ENCODE results near the gene TNPO2. TPM values are rescaled to one million over a fixed set of nuclear protein-coding genes. Genes with fewer than 3 reads are reported as not detected.

The TNPO2 gene
- total RNA-seq, 2 experiments from 2014 or later: 47.3 to 47.4 TPM

- H3K4me3 Mint-ChIP-seq: peak within 1 kb of the TSS; percentile 92
- POLR2A ChIA-PET: interaction anchor here (0.7 to 2.7 kb wide), 7 partner anchors 15 to 1996 kb away, joined by 3 to 27 read pairs (median 6); partner anchors contain the start of genes DHPS, GET3, QTRT1 and ZNF791
- CTCF ChIA-PET: interaction anchor here (0.7 to 1.9 kb wide), 5 partner anchors 25 to 1440 kb away, joined by 3 to 4 read pairs (median 4); partner anchors contain the start of gene ASF1B
Measured at GRCh38 chr19:12696366-12697335, 27.1 kb downstream of the TNPO2 start, which contains the start of gene FBXW9. Gene FBXW9 (minus strand): TSS chr19:12696631. CDS start chr19:12696581, 50 bp downstream.

GRCh38 chr19:12695997-12696365 lies 27.8 kb downstream of the TNPO2 start:
- Histone ChIP-seq H3K27me3 (ENCODE audit: control insufficient read depth in 1 of 2, insufficient read depth in 2 of 2, low read length in 2 of 2) (no peaks in the 10 kb centered on the region), H3K9me3 (ENCODE audit: control insufficient read depth in 1 of 2, insufficient read depth in 1 of 2, low read length in 2 of 2) (no peaks in the 10 kb centered on the region), H3K4me3 (ENCODE audit: low read length) (peak overlapping the region; percentile 98), H3K36me3 (ENCODE audit: insufficient read depth, low read length) (peaks cover 6% of the 10 kb centered on the region), H3K27ac (ENCODE audit: low read depth in 1 of 2, low read length in 2 of 2) (peak overlapping the region in 1 of 2 donors; percentile 90), H3K4me1 (ENCODE audit: insufficient read depth, low read length) (peaks cover 23% of the 10 kb centered on the region)
- H3K4me1 Mint-ChIP-seq (ENCODE audit: low read depth): peaks cover 11% of the 10 kb centered on the region
- peaks cover 21% of the 10 kb centered on the region for H3K36me3 Mint-ChIP-seq (ENCODE audit: low read depth)
- intact Hi-C loops (cut with DNase I, micrococcal nuclease): loop anchor here (1.0 to 10.0 kb wide), 4 partner anchors 14 to 1191 kb away; partner anchors contain the start of genes DHPS (in 1 of the 2) and ZNF653 (in 1 of the 2)
- DNase-seq (peak in 1 of 14 experiments; percentile 8), ATAC-seq (ENCODE audit: poor library complexity) (peak; percentile 40)
- TF ChIP-seq, protein P1, sequence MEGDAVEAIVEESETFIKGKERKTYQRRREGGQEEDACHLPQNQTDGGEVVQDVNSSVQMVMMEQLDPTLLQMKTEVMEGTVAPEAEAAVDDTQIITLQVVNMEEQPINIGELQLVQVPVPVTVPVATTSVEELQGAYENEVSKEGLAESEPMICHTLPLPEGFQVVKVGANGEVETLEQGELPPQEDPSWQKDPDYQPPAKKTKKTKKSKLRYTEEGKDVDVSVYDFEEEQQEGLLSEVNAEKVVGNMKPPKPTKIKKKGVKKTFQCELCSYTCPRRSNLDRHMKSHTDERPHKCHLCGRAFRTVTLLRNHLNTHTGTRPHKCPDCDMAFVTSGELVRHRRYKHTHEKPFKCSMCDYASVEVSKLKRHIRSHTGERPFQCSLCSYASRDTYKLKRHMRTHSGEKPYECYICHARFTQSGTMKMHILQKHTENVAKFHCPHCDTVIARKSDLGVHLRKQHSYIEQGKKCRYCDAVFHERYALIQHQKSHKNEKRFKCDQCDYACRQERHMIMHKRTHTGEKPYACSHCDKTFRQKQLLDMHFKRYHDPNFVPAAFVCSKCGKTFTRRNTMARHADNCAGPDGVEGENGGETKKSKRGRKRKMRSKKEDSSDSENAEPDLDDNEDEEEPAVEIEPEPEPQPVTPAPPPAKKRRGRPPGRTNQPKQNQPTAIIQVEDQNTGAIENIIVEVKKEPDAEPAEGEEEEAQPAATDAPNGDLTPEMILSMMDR (IDR thresholded peaks at IDR 0.05): no peak
- no peaks in the 10 kb centered on the region for H3K9me3 Mint-ChIP-seq
- CTCF ChIA-PET: interaction anchor here (0.7 to 1.9 kb wide), 4 partner anchors 24 to 82 kb away, joined by 3 to 4 read pairs (median 4); no protein-coding TSS in a partner anchor
- H3K27me3 Mint-ChIP-seq: no peaks in the 10 kb centered on the region
- POLR2A ChIA-PET: interaction anchor here (1.0 to 2.7 kb wide), 6 partner anchors 15 to 84 kb away, joined by 3 to 27 read pairs (median 6); partner anchors contain the start of genes DHPS, GET3 and ZNF791
- H3K27ac Mint-ChIP-seq: peak overlapping the region; percentile 95
- H3K4me3 Mint-ChIP-seq: peak overlapping the region; percentile 92

More at GRCh38 chr19:12696366-12697335, 27.1 kb downstream of the TNPO2 start, which contains the start of gene FBXW9:
- Histone ChIP-seq H3K27ac (ENCODE audit: low read depth in 1 of 2, low read length in 2 of 2) (peak within 1 kb of the TSS; percentile 78 to 90), H3K36me3 (ENCODE audit: insufficient read depth, low read length) (peaks cover 12% of the 10 kb centered on the region), H3K9me3 (ENCODE audit: control insufficient read depth in 1 of 2, insufficient read depth in 1 of 2, low read length in 2 of 2) (no peaks in the 10 kb centered on the region), H3K4me3 (ENCODE audit: low read length) (peak within 1 kb of the TSS; percentile 98), H3K4me1 (ENCODE audit: insufficient read depth, low read length) (peaks cover 23% of the 10 kb centered on the region), H3K27me3 (ENCODE audit: control insufficient read depth in 1 of 2, insufficient read depth in 2 of 2, low read length in 2 of 2) (no peaks in the 10 kb centered on the region)
- ATAC-seq (ENCODE audit: poor library complexity) (peak; percentile 89), DNase-seq (peak; percentile 93 to 99 (median 98))
- TF ChIP-seq, protein P1 (IDR thresholded peaks at IDR 0.05): no peak
- Mint-ChIP-seq H3K4me1 (ENCODE audit: low read depth) (peaks cover 11% of the 10 kb centered on the region), H3K27ac (peak within 1 kb of the TSS; percentile 95), H3K9me3 (no peaks in the 10 kb centered on the region), H3K27me3 (no peaks in the 10 kb centered on the region), H3K36me3 (ENCODE audit: low read depth) (peaks cover 27% of the 10 kb centered on the region)
- intact Hi-C loops (cut with DNase I, micrococcal nuclease): loop anchor here (1.0 to 10.0 kb wide), 4 partner anchors 14 to 1192 kb away; partner anchors contain the start of genes DHPS (in 1 of the 2) and ZNF653 (in 1 of the 2)

DNA sequence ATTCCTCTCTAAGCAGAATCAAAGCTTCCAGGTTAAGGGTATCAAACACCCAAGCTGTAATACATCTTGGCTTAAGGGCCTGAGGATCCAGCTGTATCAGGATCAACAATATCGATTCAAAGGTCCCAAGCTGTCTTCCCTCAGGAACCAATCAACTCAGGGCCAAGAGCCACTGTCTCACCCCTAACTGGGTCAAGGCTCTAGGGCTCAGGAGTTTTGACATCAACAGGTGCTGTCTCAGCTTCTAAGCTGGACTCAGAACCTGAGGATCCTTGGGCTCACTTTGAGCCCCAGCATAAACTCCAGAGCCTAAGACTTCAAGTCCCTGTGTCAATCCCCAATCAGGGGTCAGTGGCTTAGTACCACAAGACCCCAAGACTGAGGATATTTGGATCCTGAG lies 28.2 kb downstream of the TNPO2 start:
- H3K36me3 ChIP-seq (ENCODE audit: insufficient read depth, low read length): peaks cover 2% of the 10 kb centered on the region
- CTCF ChIA-PET: interaction anchor here (1.0 kb wide), 1 partner anchor 82 kb away, joined by 3 read pairs; no protein-coding TSS in a partner anchor
- peaks cover 16% of the 10 kb centered on the region for H3K36me3 Mint-ChIP-seq (ENCODE audit: low read depth)
- no peaks in the 10 kb centered on the region for H3K27me3 Mint-ChIP-seq
- no peak overlapping the region for H3K27ac ChIP-seq (ENCODE audit: low read depth in 1 of 2, low read length in 2 of 2)
- DNase-seq: no peak
- POLR2A ChIA-PET: interaction anchor here (2.1 to 2.7 kb wide), 2 partner anchors 14 to 27 kb away, joined by 12 to 27 read pairs; partner anchors contain the start of gene DHPS
- no peaks in the 10 kb centered on the region for H3K27me3 ChIP-seq (ENCODE audit: control insufficient read depth in 1 of 2, insufficient read depth in 2 of 2, low read length in 2 of 2)
- intact Hi-C loops (cut with DNase I, micrococcal nuclease): loop anchor here in 1 of 2 experiments (10.0 kb wide), 1 partner anchor 1191 kb away; the partner anchor contains the start of gene ZNF653
- peak overlapping the region; percentile 98 for H3K4me3 ChIP-seq (ENCODE audit: low read length)
- no peak overlapping the region for H3K27ac Mint-ChIP-seq
- H3K9me3 ChIP-seq (ENCODE audit: control insufficient read depth in 1 of 2, insufficient read depth in 1 of 2, low read length in 2 of 2): no peaks in the 10 kb centered on the region
- peak overlapping the region; percentile 79 for H3K4me3 Mint-ChIP-seq
- H3K9me3 Mint-ChIP-seq: no peaks in the 10 kb centered on the region
- H3K4me1 Mint-ChIP-seq (ENCODE audit: low read depth): peaks cover 11% of the 10 kb centered on the region
- TF ChIP-seq, protein P1 (IDR thresholded peaks at IDR 0.05): no peak
- no peak for ATAC-seq (ENCODE audit: poor library complexity)
- H3K4me1 ChIP-seq (ENCODE audit: insufficient read depth, low read length): peaks cover 23% of the 10 kb centered on the region

Data from CD4-positive, alpha-beta T cell (primary cell).